Hematopoietic multipotent progenitor cell treated with erythropoietin and hydrocortisone succinate and interleukin-3 and kit ligand, for 6 days (in vitro differentiated cells): ENCODE results near the gene MYO1B.

ENCODE experiments used
- DNase-seq: peaks from one replicate; pipeline ENCODE4 v3.0.0-alpha.2; 2015

MYO1B gene

GRCh38 chr2:191474464-191474863 is 229.3 kb downstream of the MYO1B start:
- DNase-seq, result no peak
